Breast epithelium (tissue), 4 donors: ENCODE measurements around the gene VIL1. TPM values are rescaled to one million over a fixed set of nuclear protein-coding genes. Genes with fewer than 3 reads are reported as not detected.

ENCODE experiments used
- DNase-seq, 2 donors: peaks; one replicate each; pipeline ENCODE4 v3.0.0-alpha.2; 2019; ENCODE audit warnings: low spot score in 2 of 2
- H3K27ac ChIP-seq, 2 donors: fragments of 200-600 bp; sonication (generic) in 1 of 2; one replicate each; pipeline ENCODE4 v1.5.1; 2016 to 2019; ENCODE audit warnings: mild to moderate bottlenecking in 1 of 2
- H3K27me3 ChIP-seq, 2 donors: fragments of 200-600 bp; sonication (generic) in 1 of 2; one replicate each; pipeline versions ENCODE4 v1.5.1 to v1.6.0; 2017 to 2019; ENCODE audit warnings: control low read depth in 1 of 2, mild to moderate bottlenecking in 1 of 2
- H3K36me3 ChIP-seq: fragments of 200-600 bp; one replicate; pipeline ENCODE4 v1.5.1; 2019
- H3K4me1 ChIP-seq, 2 donors: fragments of 200-600 bp; sonication (generic); one replicate each; pipeline ENCODE4 v1.5.1; 2016 to 2019; ENCODE audit warnings: control low read depth in 1 of 2
- H3K4me3 ChIP-seq, 3 donors: fragments of 200-600 bp; sonication (generic); 1 replicate in 2 of 3; 2 replicates in 1 of 3; pipeline ENCODE4 v1.5.1; 2016 to 2019; ENCODE audit warnings: mild to moderate bottlenecking in 3 of 3, moderate library complexity in 2 of 3
- H3K9me3 ChIP-seq, 2 donors: fragments of 200-600 bp; sonication (generic) in 1 of 2; one replicate each; pipeline ENCODE4 v1.5.1; 2016 to 2019; ENCODE audit warnings: control low read depth in 1 of 2
- CTCF ChIP-seq, 3 donors: fragments of 450-650 bp; IDR thresholded peaks; one replicate each; pipeline ENCODE4 v1.5.1; 2016 to 2017; ENCODE audit warnings: antibody characterized with exemption in 3 of 3, mild to moderate bottlenecking in 3 of 3, moderate library complexity in 3 of 3
- POLR2A ChIP-seq: fragments of 450-650 bp; IDR thresholded peaks from one replicate; pipeline ENCODE4 v1.6.1; 2016; ENCODE audit warnings: antibody characterized with exemption, mild to moderate bottlenecking, moderate library complexity
- POLR2AphosphoS5 ChIP-seq, 3 donors: sonication (generic); formaldehyde crosslinking; IDR thresholded peaks; one replicate each; pipeline ENCODE4 v1.6.1; 2017; ENCODE audit warnings: antibody characterized with exemption in 3 of 3
- intact Hi-C: fragments of 100-400 bp; cut with DNase I; formaldehyde crosslinking; loops from one replicate; pipeline ENCODE4 v1.15.1; 2023; ENCODE audit warnings: low total_unique reads
- total RNA-seq, 3 donors: library from RNA; depleted of rRNA; stranded (reverse); fragments of >200 nt; gene quantifications; one replicate each; pipeline ENCODE4 v1.1.0, GENCODE V29; 2016

Gene VIL1
- total RNA-seq, 3 donors from 2014 or later: under 0.01 to 2.9 TPM; not detected in 1

GRCh38 chr2:218478544-218478943 lies 59.6 kb downstream of the VIL1 start:
- no peaks in the 10 kb centered on the region for H3K4me1 ChIP-seq
- H3K27me3 ChIP-seq: no peaks in the 10 kb centered on the region
- DNase-seq: no peak
- intact Hi-C loops: no loop called here
- no peak overlapping the region for H3K27ac ChIP-seq
- peaks cover 3% of the 10 kb centered on the region for H3K36me3 ChIP-seq
- H3K9me3 ChIP-seq: no peaks in the 10 kb centered on the region
- no peak overlapping the region for H3K4me3 ChIP-seq
- TF ChIP-seq CTCF (IDR thresholded peaks at IDR 0.05) (no peak), POLR2AphosphoS5 (IDR thresholded peaks at IDR 0.05) (no peak), POLR2A (no peak)

GRCh38 chr2:218479595-218479994 lies 60.7 kb downstream of the VIL1 start:
- TF ChIP-seq POLR2A: no peak
- no peak for DNase-seq
- Histone ChIP-seq H3K4me3 (no peak overlapping the region), H3K27ac (no peak overlapping the region), H3K36me3 (no peaks in the 10 kb centered on the region), H3K9me3 (no peaks in the 10 kb centered on the region), H3K27me3 (no peaks in the 10 kb centered on the region), H3K4me1 (no peaks in the 10 kb centered on the region)
- intact Hi-C loops: no loop called here

- TF ChIP-seq CTCF (IDR thresholded peaks at IDR 0.05) (no peak), POLR2A (no peak), POLR2AphosphoS5 (IDR thresholded peaks at IDR 0.05) (no peak)
- Histone ChIP-seq H3K27ac (no peak overlapping the region), H3K9me3 (no peaks in the 10 kb centered on the region), H3K4me3 (no peak overlapping the region), H3K27me3 (no peaks in the 10 kb centered on the region), H3K4me1 (no peaks in the 10 kb centered on the region), H3K36me3 (no peaks in the 10 kb centered on the region)
- no peak for DNase-seq
- intact Hi-C loops: no loop called here
These were observed 63.7 kb downstream of the VIL1 start for GRCh38 chr2:218482651-218483050.

- TF ChIP-seq POLR2A (no peak), POLR2AphosphoS5 (IDR thresholded peaks at IDR 0.05) (no peak), CTCF (IDR thresholded peaks at IDR 0.05) (no peak)
- no peaks in the 10 kb centered on the region for H3K9me3 ChIP-seq
- no peaks in the 10 kb centered on the region for H3K27me3 ChIP-seq
- no peaks in the 10 kb centered on the region for H3K4me1 ChIP-seq
- no peaks in the 10 kb centered on the region for H3K36me3 ChIP-seq
- intact Hi-C loops: no loop called here
- no peak for DNase-seq
- H3K4me3 ChIP-seq: no peak overlapping the region
- H3K27ac ChIP-seq: no peak overlapping the region
These were observed 67.2 kb downstream of the VIL1 start for GRCh38 chr2:218485986-218486667.

GRCh38 chr2:218500501-218501060 lies 81.7 kb downstream of the VIL1 start:
- DNase-seq: no peak
- Histone ChIP-seq H3K4me3 (no peak overlapping the region), H3K36me3 (no peaks in the 10 kb centered on the region), H3K4me1 (no peaks in the 10 kb centered on the region), H3K27ac (no peak overlapping the region), H3K27me3 (no peaks in the 10 kb centered on the region), H3K9me3 (no peaks in the 10 kb centered on the region)
- intact Hi-C loops: no loop called here
- no peak for TF ChIP-seq POLR2AphosphoS5 (IDR thresholded peaks at IDR 0.05)
- no peak for TF ChIP-seq CTCF (IDR thresholded peaks at IDR 0.05)
- no peak for TF ChIP-seq POLR2A
